SK-N-SH (cell line): Measurements from ENCODE around the gene PLPP2. TPM values are rescaled to one million over a fixed set of nuclear protein-coding genes. Genes with fewer than 3 reads are reported as not detected.

Experiments used
- CTCF ChIA-PET: fragments of 300-600, 350-600 bp; formaldehyde crosslinking; extraction: SDS; loops from one replicate; lab custom pipeline; 2021; lab: Yijun Ruan, JAX
- POLR2A ChIA-PET: fragments of 350-600 bp; sonication (Branson Sonifier 250); formaldehyde crosslinking; extraction: SDS; loops from one replicate; lab custom pipeline; 2020; ENCODE audit warnings: antibody characterized with exemption, inconsistent platforms; lab: Yijun Ruan, JAX
- DNase-seq: peaks from one replicate; pipeline ENCODE4 v3.0.0; 2012
- H2AFZ ChIP-seq: fragments of 200-600 bp; sonication (generic); 2 replicates; pipeline ENCODE4 v1.8.1; 2016; ENCODE audit warnings: antibody characterized with exemption, mild to moderate bottlenecking, low read depth
- H3F3A ChIP-seq: fragments of 200-600 bp; sonication (generic); replicated peaks from 2 replicates; pipeline ENCODE3; 2016; ENCODE audit warnings: antibody characterized with exemption, mild to moderate bottlenecking; ENCODE audit not compliant: insufficient read depth
- H3K27ac ChIP-seq, 2 experiments: fragments of 200-500 bp in 1 of 2; fragments of 200-600 bp in 1 of 2; sonication (Bioruptor generic) in 1 of 2; sonication (generic), shearing (Covaris generic) in 1 of 2; 2 replicates each; pipeline versions ENCODE4 v1.5.1 to v1.6.1; 2014 to 2016; ENCODE audit warnings: low read depth in 2 of 2, inconsistent platforms in 1 of 2, low read length in 1 of 2, mild to moderate bottlenecking in 1 of 2, mixed read lengths in 1 of 2
- H3K27me3 ChIP-seq: fragments of 200-600 bp; sonication (generic), shearing (Covaris generic); 2 replicates; pipeline ENCODE4 v1.6.1; 2016; ENCODE audit warnings: mixed run types; ENCODE audit not compliant: insufficient read depth
- H3K36me3 ChIP-seq, 2 experiments: fragments of 200-500 bp in 1 of 2; fragments of 200-600 bp in 1 of 2; sonication (Bioruptor generic) in 1 of 2; sonication (generic) in 1 of 2; replicated peaks in 1 of 2; 2 replicates each; pipeline versions ENCODE3 to v1.5.1; 2014 to 2016; ENCODE audit warnings: low read length in 1 of 2, mild to moderate bottlenecking in 1 of 2; ENCODE audit not compliant: insufficient read depth in 2 of 2, control insufficient read depth in 1 of 2
- H3K4me1 ChIP-seq, 2 experiments: fragments of 200-500 bp in 1 of 2; fragments of 200-600 bp in 1 of 2; sonication (Bioruptor generic) in 1 of 2; sonication (generic), shearing (Covaris generic) in 1 of 2; 2 replicates each; pipeline versions ENCODE4 v1.5.1 to v1.6.1; 2014 to 2016; ENCODE audit warnings: low read depth in 1 of 2, low read length in 1 of 2, mixed run types in 1 of 2; ENCODE audit not compliant: insufficient read depth in 2 of 2, control insufficient read depth in 1 of 2
- H3K4me2 ChIP-seq: fragments of 200-600 bp; sonication (generic), shearing (Covaris generic); 2 replicates; pipeline ENCODE4 v1.6.1; 2017; ENCODE audit warnings: mixed run types
- H3K4me3 ChIP-seq, 2 experiments: fragments of 200-500 bp in 1 of 2; fragments of 200-600 bp in 1 of 2; sonication (Bioruptor generic) in 1 of 2; sonication (generic), shearing (Covaris generic) in 1 of 2; 2 replicates each; pipeline versions ENCODE4 v1.5.1 to v1.8.1; 2014 to 2016; ENCODE audit warnings: low read depth in 2 of 2, inconsistent platforms in 1 of 2, low read length in 1 of 2, mild to moderate bottlenecking in 1 of 2, mixed read lengths in 1 of 2, moderate library complexity in 1 of 2
- H3K79me2 ChIP-seq: fragments of 200-600 bp; sonication (generic); 2 replicates; pipeline ENCODE4 v1.8.1; 2017; ENCODE audit warnings: mild to moderate bottlenecking; ENCODE audit not compliant: insufficient read depth
- H3K9ac ChIP-seq: fragments of 200-600 bp; sonication (generic); 2 replicates; pipeline ENCODE4 v1.6.1; 2017; ENCODE audit warnings: mixed run types
- H3K9me2 ChIP-seq: fragments of 200-600 bp; sonication (generic); 2 replicates; pipeline ENCODE4 v1.6.1; 2017; ENCODE audit warnings: mixed run types
- H3K9me3 ChIP-seq: fragments of 200-600 bp; sonication (generic); 2 replicates; pipeline ENCODE4 v1.6.1; 2017; ENCODE audit warnings: mixed run types, mild to moderate bottlenecking, moderate library complexity
- H4K20me1 ChIP-seq: fragments of 200-600 bp; sonication (generic); 2 replicates; pipeline ENCODE4 v1.6.1; 2017; ENCODE audit warnings: mild to moderate bottlenecking, mixed run types; ENCODE audit not compliant: insufficient read depth
- CTCF ChIP-seq: fragments of 200-600 bp; sonication (generic); IDR thresholded peaks from 2 replicates; pipeline ENCODE4 v1.6.1; 2017; ENCODE audit warnings: antibody characterized with exemption, mild to moderate bottlenecking, moderate library complexity
- ELF1 ChIP-seq: IDR thresholded peaks from 2 replicates; pipeline ENCODE4 v1.4.0; 2012
- EZH2phosphoT487 ChIP-seq: fragments of 200-600 bp; sonication (generic); IDR thresholded peaks from 2 replicates; pipeline ENCODE4 v1.6.1; 2017; ENCODE audit warnings: low read depth, mixed run types, mild to moderate bottlenecking, antibody characterized with exemption, moderate library complexity, borderline replicate concordance
- FOXJ3 ChIP-seq: sonication (generic); formaldehyde crosslinking; IDR thresholded peaks from 2 replicates; pipeline ENCODE4 v1.5.1; 2020; ENCODE audit warnings: mild to moderate bottlenecking, missing genetic modification reagents
- MXI1 ChIP-seq: IDR thresholded peaks from 2 replicates; pipeline ENCODE4 v1.6.1; 2012; ENCODE audit warnings: mild to moderate bottlenecking, low read depth, low read length, improper control_type of control experiment
- NRF1 ChIP-seq: IDR thresholded peaks from 2 replicates; pipeline ENCODE4 v1.6.1; 2012; ENCODE audit warnings: low read depth, mild to moderate bottlenecking, low read length
- POLR2AphosphoS5 ChIP-seq: IDR thresholded peaks from 2 replicates; pipeline ENCODE4 v1.6.1; 2012; ENCODE audit warnings: low read depth, low read length
- RCOR1 ChIP-seq: fragments of 150-350 bp; IDR thresholded peaks from 2 replicates; pipeline ENCODE4 v1.6.1; 2017; ENCODE audit warnings: antibody characterized with exemption, low read length
- RXRA ChIP-seq: IDR thresholded peaks from 2 replicates; pipeline ENCODE4 v1.4.0; 2012; ENCODE audit warnings: low read depth, mild to moderate bottlenecking, borderline replicate concordance
- SMC3 ChIP-seq: IDR thresholded peaks from 2 replicates; pipeline ENCODE4 v1.6.1; 2012; ENCODE audit warnings: low read depth, low read length, improper control_type of control experiment
- TCF12 ChIP-seq: IDR thresholded peaks from 2 replicates; pipeline ENCODE4 v1.4.0; 2012
- ZBTB33 ChIP-seq: IDR thresholded peaks from 2 replicates; pipeline ENCODE4 v1.4.0; 2012; ENCODE audit warnings: low read depth, borderline replicate concordance
- WGBS: methylation state at CpG from one replicate; pipeline ENCODE4 v1.1.6; 2017; ENCODE audit warnings: low lambda C conversion rate; 5-methylcytosine and 5-hydroxymethylcytosine counted together
- polyA plus RNA-seq, 3 experiments: library from polyadenylated mRNA; depleted of rRNA; stranded (reverse); fragments of >200 nt; gene quantifications; 2 replicates each; pipeline ENCODE4 v1.2.3, GENCODE V29; 2012
- TF ChIP-seq, protein P1 (sequence below): fragments of 150-350 bp; IDR thresholded peaks from 2 replicates; pipeline ENCODE4 v1.6.1; 2016; ENCODE audit warnings: mild to moderate bottlenecking, low read depth, low read length

The PLPP2 gene
- polyA plus RNA-seq, 1 of the 3 experiments (the other 2 are of a cell fraction), result 33.6 TPM

- Histone ChIP-seq H3K27ac (no peak overlapping the region), H3F3A (peaks cover 3% of the 10 kb centered on the region), H3K27me3 (no peaks in the 10 kb centered on the region), H3K4me1 (no peaks in the 10 kb centered on the region; a peak in 1 of 4 replicates), H3K9me3 (no peaks in the 10 kb centered on the region), H4K20me1 (no peaks in the 10 kb centered on the region), H2AFZ (no peak overlapping the region), H3K4me3 (no peak overlapping the region), H3K4me2 (no peak overlapping the region), H3K9ac (no peak overlapping the region), H3K36me3 (no peaks in the 10 kb centered on the region), H3K9me2 (no peaks in the 10 kb centered on the region), H3K79me2 (no peaks in the 10 kb centered on the region)
- TF ChIP-seq POLR2AphosphoS5 (no peak), NRF1 (no peak)
- TF ChIP-seq, protein P1, sequence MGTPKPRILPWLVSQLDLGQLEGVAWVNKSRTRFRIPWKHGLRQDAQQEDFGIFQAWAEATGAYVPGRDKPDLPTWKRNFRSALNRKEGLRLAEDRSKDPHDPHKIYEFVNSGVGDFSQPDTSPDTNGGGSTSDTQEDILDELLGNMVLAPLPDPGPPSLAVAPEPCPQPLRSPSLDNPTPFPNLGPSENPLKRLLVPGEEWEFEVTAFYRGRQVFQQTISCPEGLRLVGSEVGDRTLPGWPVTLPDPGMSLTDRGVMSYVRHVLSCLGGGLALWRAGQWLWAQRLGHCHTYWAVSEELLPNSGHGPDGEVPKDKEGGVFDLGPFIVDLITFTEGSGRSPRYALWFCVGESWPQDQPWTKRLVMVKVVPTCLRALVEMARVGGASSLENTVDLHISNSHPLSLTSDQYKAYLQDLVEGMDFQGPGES, result no peak
- ChIA-PET CTCF (interaction anchor here (1.3 kb wide), 1 partner anchor 22 kb away, joined by 5 read pairs; no protein-coding TSS in a partner anchor), POLR2A (no interaction called here)
- no peak for DNase-seq
- WGBS, result 91% methylated on average over 3 of the region's 10 CpGs
Measured at GRCh38 chr19:288911-289310, 2.3 kb downstream of the PLPP2 start.

DNA sequence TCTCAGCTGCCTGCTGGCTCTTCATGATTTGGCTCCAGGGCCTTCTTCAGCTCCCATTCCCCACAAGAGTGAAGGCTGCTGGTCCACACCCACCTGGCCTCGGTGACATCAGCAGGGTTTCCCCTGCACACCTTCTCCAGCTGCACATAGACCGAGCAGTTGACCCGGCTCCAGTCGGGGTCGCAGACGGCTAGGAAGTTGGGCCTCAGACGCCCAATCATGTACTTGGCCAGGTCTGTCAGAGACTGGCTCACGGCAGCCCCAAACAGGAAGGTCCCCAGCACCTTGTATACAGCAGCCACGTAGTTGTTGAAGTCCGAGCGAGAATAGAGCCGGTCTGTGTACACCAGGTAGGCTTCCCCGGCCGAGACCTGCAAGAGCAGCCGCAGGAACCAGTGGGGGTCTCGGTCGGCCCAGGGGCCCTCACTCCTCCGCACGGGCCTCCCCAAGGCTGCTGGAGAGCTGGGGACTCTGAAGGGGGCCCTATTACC lies 3.8 kb downstream of the PLPP2 start:
- TF ChIP-seq TCF12 (no peak), CTCF (no peak), SMC3 (no peak), POLR2AphosphoS5 (no peak)
- TF ChIP-seq, protein P1, result no peak
- POLR2A ChIA-PET, result no interaction called here
- H3F3A ChIP-seq, result peaks cover 3% of the 10 kb centered on the region
- H2AFZ ChIP-seq, result no peak overlapping the region
- no peaks in the 10 kb centered on the region for H4K20me1 ChIP-seq
- no peaks in the 10 kb centered on the region for H3K79me2 ChIP-seq
- H3K4me3 ChIP-seq, result no peak overlapping the region
- no peak overlapping the region for H3K9ac ChIP-seq
- H3K4me1 ChIP-seq, result no peaks in the 10 kb centered on the region; a peak in 1 of 4 replicates
- no peaks in the 10 kb centered on the region for H3K36me3 ChIP-seq
- no peak overlapping the region for H3K27ac ChIP-seq
- whole genome bisulfite sequencing, result 93% methylated on average over 14 of the region's 19 CpGs
- no peaks in the 10 kb centered on the region for H3K27me3 ChIP-seq
- H3K9me2 ChIP-seq, result no peaks in the 10 kb centered on the region
- CTCF ChIA-PET, result no interaction called here
- no peak for DNase-seq
- H3K4me2 ChIP-seq, result no peak overlapping the region
- no peaks in the 10 kb centered on the region for H3K9me3 ChIP-seq

- Histone ChIP-seq H3K79me2 (no peaks in the 10 kb centered on the region), H4K20me1 (no peaks in the 10 kb centered on the region), H3K27ac (no peak overlapping the region), H3K4me1 (no peaks in the 10 kb centered on the region), H3K4me3 (no peak overlapping the region), H3K9me3 (no peaks in the 10 kb centered on the region), H3K36me3 (no peaks in the 10 kb centered on the region), H3K27me3 (no peaks in the 10 kb centered on the region), H3K9me2 (no peaks in the 10 kb centered on the region), H3F3A (no peaks in the 10 kb centered on the region), H3K9ac (no peak overlapping the region), H2AFZ (no peak overlapping the region), H3K4me2 (no peak overlapping the region)
- ChIA-PET POLR2A (no interaction called here), CTCF (interaction anchor here (1.0 kb wide), 1 partner anchor 14 kb away, joined by 3 read pairs; no protein-coding TSS in a partner anchor)
- peak; percentile 33 for DNase-seq
- WGBS, result 94% methylated on average over 10 of the region's 10 CpGs
- TF ChIP-seq RCOR1 (no peak), EZH2phosphoT487 (no peak), RXRA (no peak), FOXJ3 (no peak), MXI1 (no peak), ELF1 (no peak), NRF1 (no peak), ZBTB33 (no peak), TCF12 (no peak)
Measured at GRCh38 chr19:283395-283794, 7.8 kb downstream of the PLPP2 start.
